ENCODE measurements around the gene FPGS. TPM values are rescaled to one million over a fixed set of nuclear protein-coding genes. Genes with fewer than 3 reads are reported as not detected.
"Not testable (repeated sequence)": the region's sequence is repeated elsewhere in the genome, so short reads cannot be mapped to it uniquely, and the experiment has no call there.

Gene FPGS
- polyA plus RNA-seq, 3 donors: 38.9 to 45.5 (median 44.7) TPM

DNA sequence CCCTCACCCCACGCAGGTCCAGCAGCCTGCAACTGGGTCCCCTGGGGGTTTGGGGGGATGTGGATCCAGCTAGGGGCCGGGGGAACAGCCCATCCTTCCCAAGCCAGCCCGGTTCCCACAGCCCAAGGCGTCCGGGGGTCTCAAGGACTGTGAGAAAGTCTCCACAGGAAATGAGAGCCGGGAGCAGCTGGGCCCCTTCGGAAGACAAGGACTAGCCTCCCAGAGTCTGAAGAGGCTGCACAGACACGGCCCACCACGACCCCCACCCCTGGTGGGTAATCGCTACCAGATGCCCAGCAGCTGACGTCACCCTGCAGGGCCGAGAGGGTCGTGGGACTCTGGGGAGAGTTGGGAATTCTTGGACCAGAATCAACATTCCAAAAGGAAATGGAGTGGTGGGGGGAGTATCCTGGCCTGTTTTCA is 34.8 kb upstream of the FPGS start:
- DNase-seq (ENCODE audit: extremely low read depth in 1 of 11, low read depth in 9 of 11, low spot score in 4 of 11): peak in 1 of 11 donors; percentile 48

DNA sequence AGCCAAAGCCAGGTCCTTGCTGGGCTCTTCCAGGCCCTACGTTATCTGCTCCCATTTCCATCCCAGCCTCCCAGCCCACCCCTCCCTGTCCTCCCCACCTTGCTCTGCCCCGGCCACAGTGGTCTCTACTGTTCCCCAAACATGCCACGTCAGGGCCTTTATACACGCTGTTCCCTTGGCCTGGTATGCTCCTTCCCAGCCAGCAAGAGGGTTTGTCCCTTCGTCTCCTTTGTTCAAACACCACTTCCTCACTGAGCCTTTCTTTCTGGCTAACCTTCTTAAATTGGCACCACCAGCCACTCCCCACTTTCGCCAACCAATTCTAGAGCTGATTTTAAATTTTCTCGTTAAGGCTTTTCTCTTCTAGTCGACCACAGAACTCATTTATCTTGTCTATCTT is 34.0 kb upstream of the FPGS start:
- no peak for DNase-seq (ENCODE audit: extremely low read depth in 1 of 11, low read depth in 9 of 11, low spot score in 4 of 11)

- DNase-seq (ENCODE audit: extremely low read depth in 1 of 11, low read depth in 9 of 11, low spot score in 4 of 11): no peak
These were observed 33.6 kb upstream of the FPGS start for GRCh38 chr9:127769101-127769500.

GRCh38 chr9:127769929-127770582 is 32.6 kb upstream of the FPGS start:
- DNase-seq (ENCODE audit: extremely low read depth in 1 of 11, low read depth in 9 of 11, low spot score in 4 of 11): no peak

DNA sequence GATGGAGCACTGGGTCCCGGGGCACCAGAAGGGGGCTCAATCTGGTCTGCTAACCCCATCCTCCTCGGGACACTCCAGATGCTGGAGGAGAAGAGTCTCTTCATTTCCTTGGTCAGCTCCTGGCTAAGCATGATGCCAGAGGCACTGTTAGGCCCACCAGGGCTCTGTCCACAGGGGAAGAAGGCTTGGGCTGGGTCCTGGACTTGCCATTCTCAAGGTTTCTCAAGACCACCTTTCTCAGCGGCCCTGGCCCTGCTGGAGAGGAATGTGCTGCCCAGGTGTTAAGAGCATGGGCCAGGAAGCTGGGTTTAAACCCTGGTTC is 32.1 kb upstream of the FPGS start:
- no peak for DNase-seq (ENCODE audit: extremely low read depth in 1 of 11, low read depth in 9 of 11, low spot score in 4 of 11)

DNA sequence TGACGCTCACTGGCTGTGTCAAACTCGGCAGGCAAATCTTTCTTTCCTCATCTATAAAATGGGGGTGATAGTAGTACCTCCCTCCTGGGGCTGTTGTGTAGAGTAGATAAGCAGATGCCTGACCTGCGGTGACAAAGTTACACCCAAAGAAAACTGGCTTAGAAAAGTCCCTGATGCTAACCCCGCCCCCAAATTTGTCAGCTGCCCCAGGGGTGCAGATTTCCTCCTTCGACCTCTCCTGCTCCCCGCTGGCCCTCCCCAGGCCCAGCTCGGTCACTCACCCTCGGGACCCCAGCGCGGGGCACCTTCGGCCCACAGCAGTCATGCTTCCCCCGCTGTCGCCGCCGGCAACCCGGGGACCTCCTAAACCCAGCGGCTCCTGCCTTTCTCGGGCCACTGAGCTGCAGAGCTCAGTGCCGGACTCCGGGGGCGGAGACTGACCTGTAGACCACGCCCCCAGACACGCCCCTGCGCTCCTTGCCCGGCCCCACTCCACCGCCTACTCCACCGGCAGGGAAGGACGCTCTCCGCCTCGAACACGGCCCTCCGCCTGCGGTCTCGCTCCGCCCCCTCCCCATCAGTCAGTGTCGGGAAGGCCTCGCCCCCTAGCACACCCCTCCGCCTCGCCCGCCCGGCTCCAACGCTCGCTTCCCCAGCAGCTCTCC is 31.6 kb upstream of the FPGS start:
- DNase-seq (ENCODE audit: extremely low read depth in 1 of 11, low read depth in 9 of 11, low spot score in 4 of 11): peak; percentile 88 to 98 (median 96)

- no peak for DNase-seq (ENCODE audit: extremely low read depth in 1 of 11, low read depth in 9 of 11, low spot score in 4 of 11)
These were observed 31.0 kb upstream of the FPGS start for GRCh38 chr9:127771570-127772189.

- DNase-seq (ENCODE audit: extremely low read depth in 1 of 11, low read depth in 9 of 11, low spot score in 4 of 11): no peak
These were observed 30.1 kb upstream of the FPGS start for GRCh38 chr9:127772603-127773002.

GRCh38 chr9:127773272-127773671 is 29.4 kb upstream of the FPGS start:
- DNase-seq (ENCODE audit: extremely low read depth in 1 of 11, low read depth in 9 of 11, low spot score in 4 of 11): no peak

DNA sequence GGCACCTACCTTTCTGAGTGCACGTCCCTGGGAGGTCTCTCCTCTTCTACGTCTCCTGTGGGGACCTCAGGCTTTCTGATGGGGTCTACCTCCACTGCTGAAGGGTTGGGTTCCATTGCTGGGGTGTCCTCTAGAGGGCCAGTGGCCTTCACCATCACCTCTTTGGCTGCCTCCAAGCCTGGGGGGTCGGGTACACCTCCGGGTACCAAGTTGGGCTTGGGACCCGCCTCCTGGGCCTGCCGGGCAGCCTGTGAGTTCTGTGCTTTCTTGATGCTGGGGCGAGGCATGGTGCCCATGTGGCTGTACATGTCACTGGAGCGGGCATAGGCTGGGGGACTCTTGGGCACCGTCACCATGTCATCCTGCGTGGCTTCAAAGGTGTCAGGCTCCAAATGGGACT is 28.7 kb upstream of the FPGS start:
- no peak for DNase-seq (ENCODE audit: extremely low read depth in 1 of 11, low read depth in 9 of 11, low spot score in 4 of 11)

DNA sequence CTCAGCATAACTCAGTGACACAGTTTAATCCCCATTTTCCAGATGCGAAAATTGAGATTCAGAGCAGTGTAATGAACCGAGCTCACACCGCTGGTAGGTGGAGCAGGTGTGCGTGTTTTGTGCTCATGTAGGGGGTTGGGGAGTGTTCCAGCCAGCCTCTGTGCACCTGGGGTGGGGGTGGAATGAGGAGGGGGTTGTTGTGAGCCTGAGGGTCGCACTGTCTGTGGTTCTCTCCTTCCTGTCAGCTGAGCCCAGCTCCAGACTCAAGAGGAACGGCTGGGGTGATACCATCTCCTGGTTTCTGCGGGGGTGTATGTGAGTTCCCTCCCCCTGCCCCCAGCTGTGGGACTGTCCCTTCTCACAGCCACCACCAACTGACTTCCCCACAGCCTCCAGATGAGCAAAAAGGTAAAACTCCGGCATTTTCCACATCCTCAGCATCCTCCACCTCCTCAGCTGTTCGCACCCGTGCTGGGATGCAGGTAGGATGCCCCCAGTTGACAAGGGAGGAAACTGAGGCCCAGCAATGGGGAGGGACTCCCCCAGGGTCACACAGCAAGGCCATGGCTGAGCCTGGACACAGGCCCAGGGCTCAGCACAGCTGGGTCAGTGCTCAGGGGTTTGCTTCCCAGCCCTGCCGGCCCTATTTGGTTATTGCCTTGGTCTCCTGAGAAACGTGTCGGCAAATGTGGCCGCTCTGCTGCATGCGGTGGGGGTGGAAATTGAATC is 26.3 kb upstream of the FPGS start:
- no peak for DNase-seq (ENCODE audit: extremely low read depth in 1 of 11, low read depth in 9 of 11, low spot score in 4 of 11)

GRCh38 chr9:127776924-127777289 is 25.8 kb upstream of the FPGS start:
- DNase-seq (ENCODE audit: extremely low read depth in 1 of 11, low read depth in 9 of 11, low spot score in 4 of 11): no peak

DNA sequence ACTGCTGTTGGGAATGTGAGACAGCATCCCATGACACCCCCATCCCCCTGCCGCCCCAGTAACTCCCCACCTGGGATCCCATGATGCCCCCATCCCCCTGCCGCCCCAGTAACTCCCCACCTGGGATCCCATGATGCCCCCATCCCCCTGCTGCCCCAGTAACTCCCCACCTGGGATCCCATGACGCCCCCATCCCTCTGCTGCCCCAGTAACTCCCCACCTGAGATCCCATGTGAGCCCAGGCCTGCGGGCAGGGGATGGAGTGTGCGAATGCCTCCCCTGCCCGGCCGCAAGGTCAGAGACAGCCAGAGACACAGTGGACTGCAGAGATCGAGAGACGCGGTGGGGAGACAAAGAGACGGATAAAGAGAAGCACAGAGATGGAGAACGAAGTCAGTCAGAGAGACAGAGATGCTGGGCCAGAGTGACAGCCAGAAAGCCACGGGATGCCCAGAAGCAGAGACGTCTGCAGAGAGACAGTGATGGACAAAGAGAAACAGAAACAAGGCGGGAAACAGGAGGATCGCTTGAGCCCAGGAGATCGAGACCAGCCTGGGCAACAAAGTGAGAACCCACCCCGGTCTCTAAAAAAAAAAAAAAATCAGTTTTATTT is 25.2 kb upstream of the FPGS start:
- DNase-seq (ENCODE audit: extremely low read depth in 1 of 11, low read depth in 9 of 11, low spot score in 4 of 11): no peak

DNA sequence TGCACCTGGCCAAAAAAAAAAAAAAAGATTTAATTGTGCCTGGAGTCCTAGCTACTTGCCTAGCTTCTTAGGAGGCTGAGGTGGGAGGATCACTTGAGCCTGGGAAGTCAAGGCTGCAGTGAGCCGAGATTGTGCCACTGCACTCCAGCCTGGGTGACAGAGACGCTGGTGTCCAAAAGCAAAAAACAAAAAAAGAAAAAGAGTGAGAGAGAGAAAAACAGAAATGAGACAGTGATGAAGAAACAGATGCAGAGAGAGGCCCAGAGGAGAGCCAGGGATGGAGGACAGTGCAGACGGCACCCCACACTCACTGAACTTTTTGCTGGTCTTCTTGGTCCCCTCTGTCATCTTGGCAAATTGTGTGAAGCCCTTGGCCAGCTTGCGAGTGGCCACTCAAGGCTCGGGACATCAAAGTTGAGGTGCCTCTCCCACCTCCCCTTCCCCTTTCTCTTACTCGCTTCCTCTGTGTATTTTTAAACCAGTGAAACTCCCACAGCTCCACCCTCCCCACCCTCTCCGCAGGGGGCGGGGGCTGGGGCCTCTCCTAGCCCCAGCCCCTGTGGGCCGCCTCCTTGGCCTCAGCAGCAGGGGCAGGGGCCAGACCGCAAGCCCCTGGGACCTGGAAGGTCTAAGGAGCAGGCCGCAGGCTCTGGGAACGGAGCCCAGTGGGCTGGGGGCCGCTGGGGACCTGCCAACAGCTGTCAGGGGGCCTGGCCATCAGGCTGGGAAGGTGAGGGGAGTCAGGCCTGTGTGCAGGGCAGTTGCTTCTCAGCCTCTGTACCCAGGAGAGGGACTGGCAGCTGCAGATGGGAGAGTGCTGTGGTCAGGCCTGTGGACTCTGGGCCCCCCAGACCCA is 24.2 kb upstream of the FPGS start, which contains the start of gene SH2D3C:
Gene SH2D3C (minus strand): TSS at position 387 of the 856 bp plus-strand sequence. CDS start 39 bp downstream, at position 348.
- no peak for DNase-seq (ENCODE audit: extremely low read depth in 1 of 11, low read depth in 9 of 11, low spot score in 4 of 11)

GRCh38 chr9:127779136-127779981 is 23.3 kb upstream of the FPGS start:
- DNase-seq (ENCODE audit: extremely low read depth in 1 of 11, low read depth in 9 of 11, low spot score in 4 of 11): no peak

- no peak for DNase-seq (ENCODE audit: extremely low read depth in 1 of 11, low read depth in 9 of 11, low spot score in 4 of 11)
These were observed 22.4 kb upstream of the FPGS start for GRCh38 chr9:127780126-127780885.

- DNase-seq (ENCODE audit: extremely low read depth in 1 of 11, low read depth in 9 of 11, low spot score in 4 of 11): not testable (repeated sequence)
These were observed 21.8 kb upstream of the FPGS start for GRCh38 chr9:127780909-127781308.

All from renal cortex interstitium (tissue), 11 donors.